HFF-Myc (cell line): ENCODE measurements around the gene DOCK9.

ENCODE experiments used
- DNase-seq: peaks from one replicate; pipeline ENCODE4 v3.0.0-alpha.2; 2011; ENCODE audit warnings: low read depth; ENCODE audit errors: extremely low read depth
- H3K4me3 ChIP-seq: replicated peaks from 2 replicates; pipeline ENCODE4 v1.5.1; 2011; ENCODE audit warnings: low read depth, mild to moderate bottlenecking, control low read depth, low read length
- CTCF ChIP-seq: IDR thresholded peaks from 2 replicates; pipeline ENCODE4 v1.5.1; 2012; ENCODE audit warnings: mild to moderate bottlenecking, low read depth, low read length, control low read depth; ENCODE audit errors: missing control alignments

Gene DOCK9

GRCh38 chr13:98977568-98978265, at the start of gene DOCK9:
Gene DOCK9 (minus strand): TSS chr13:98978064. CDS start chr13:98977909, 155 bp downstream.
- no peak for DNase-seq
- peak within 1 kb of the TSS; percentile 48 for H3K4me3 ChIP-seq
- no peak for TF ChIP-seq CTCF

GRCh38 chr13:99027260-99027659, 49.4 kb upstream of the DOCK9 start:
- no peak overlapping the region for H3K4me3 ChIP-seq
- no peak for DNase-seq
- TF ChIP-seq CTCF: no peak

GRCh38 chr13:99022941-99023340, 45.1 kb upstream of the DOCK9 start:
- DNase-seq: no peak
- TF ChIP-seq CTCF: no peak
- no peak overlapping the region for H3K4me3 ChIP-seq

- no peak for TF ChIP-seq CTCF
- no peak for DNase-seq
- no peak overlapping the region for H3K4me3 ChIP-seq
Observed at GRCh38 chr13:99018418-99019180, 40.7 kb upstream of the DOCK9 start.

GRCh38 chr13:99015606-99016490, 38.0 kb upstream of the DOCK9 start:
- no peak overlapping the region for H3K4me3 ChIP-seq
- no peak for DNase-seq
- no peak for TF ChIP-seq CTCF

- DNase-seq: no peak
- no peak for TF ChIP-seq CTCF
- H3K4me3 ChIP-seq: no peak overlapping the region
Observed at GRCh38 chr13:99014522-99014921, 36.7 kb upstream of the DOCK9 start.
